AG10803 (cell line): ENCODE data around the gene ABL1.

Experiments
- DNase-seq: peaks from one replicate; pipeline ENCODE4 v3.0.0; 2010; ENCODE audit warnings: low read depth
- H3K4me3 ChIP-seq: 2 replicates; pipeline ENCODE4 v1.5.1; 2011; ENCODE audit warnings: mild to moderate bottlenecking, low read length, control low read depth
- TF ChIP-seq, protein P1 (sequence below): conservative IDR thresholded peaks from 2 replicates; pipeline ENCODE4 v1.5.1; 2011; ENCODE audit warnings: mild to moderate bottlenecking, low read length, control low read depth, inconsistent platforms

ABL1 gene

GRCh38 chr9:130904070-130905044 is 69.3 kb downstream of the ABL1 start:
- TF ChIP-seq, protein P1, sequence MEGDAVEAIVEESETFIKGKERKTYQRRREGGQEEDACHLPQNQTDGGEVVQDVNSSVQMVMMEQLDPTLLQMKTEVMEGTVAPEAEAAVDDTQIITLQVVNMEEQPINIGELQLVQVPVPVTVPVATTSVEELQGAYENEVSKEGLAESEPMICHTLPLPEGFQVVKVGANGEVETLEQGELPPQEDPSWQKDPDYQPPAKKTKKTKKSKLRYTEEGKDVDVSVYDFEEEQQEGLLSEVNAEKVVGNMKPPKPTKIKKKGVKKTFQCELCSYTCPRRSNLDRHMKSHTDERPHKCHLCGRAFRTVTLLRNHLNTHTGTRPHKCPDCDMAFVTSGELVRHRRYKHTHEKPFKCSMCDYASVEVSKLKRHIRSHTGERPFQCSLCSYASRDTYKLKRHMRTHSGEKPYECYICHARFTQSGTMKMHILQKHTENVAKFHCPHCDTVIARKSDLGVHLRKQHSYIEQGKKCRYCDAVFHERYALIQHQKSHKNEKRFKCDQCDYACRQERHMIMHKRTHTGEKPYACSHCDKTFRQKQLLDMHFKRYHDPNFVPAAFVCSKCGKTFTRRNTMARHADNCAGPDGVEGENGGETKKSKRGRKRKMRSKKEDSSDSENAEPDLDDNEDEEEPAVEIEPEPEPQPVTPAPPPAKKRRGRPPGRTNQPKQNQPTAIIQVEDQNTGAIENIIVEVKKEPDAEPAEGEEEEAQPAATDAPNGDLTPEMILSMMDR = no peak
- DNase-seq = no peak
- H3K4me3 ChIP-seq = no peak overlapping the region

GRCh38 chr9:130905125-130905901 is 70.3 kb downstream of the ABL1 start:
- TF ChIP-seq, protein P1 = no peak
- no peak for DNase-seq

GRCh38 chr9:130905902-130906734 is 71.1 kb downstream of the ABL1 start:
- TF ChIP-seq, protein P1 = no peak
- DNase-seq = no peak
- H3K4me3 ChIP-seq = no peak overlapping the region

More at GRCh38 chr9:130905125-130905901, 70.3 kb downstream of the ABL1 start:
- no peak overlapping the region for H3K4me3 ChIP-seq

DNA sequence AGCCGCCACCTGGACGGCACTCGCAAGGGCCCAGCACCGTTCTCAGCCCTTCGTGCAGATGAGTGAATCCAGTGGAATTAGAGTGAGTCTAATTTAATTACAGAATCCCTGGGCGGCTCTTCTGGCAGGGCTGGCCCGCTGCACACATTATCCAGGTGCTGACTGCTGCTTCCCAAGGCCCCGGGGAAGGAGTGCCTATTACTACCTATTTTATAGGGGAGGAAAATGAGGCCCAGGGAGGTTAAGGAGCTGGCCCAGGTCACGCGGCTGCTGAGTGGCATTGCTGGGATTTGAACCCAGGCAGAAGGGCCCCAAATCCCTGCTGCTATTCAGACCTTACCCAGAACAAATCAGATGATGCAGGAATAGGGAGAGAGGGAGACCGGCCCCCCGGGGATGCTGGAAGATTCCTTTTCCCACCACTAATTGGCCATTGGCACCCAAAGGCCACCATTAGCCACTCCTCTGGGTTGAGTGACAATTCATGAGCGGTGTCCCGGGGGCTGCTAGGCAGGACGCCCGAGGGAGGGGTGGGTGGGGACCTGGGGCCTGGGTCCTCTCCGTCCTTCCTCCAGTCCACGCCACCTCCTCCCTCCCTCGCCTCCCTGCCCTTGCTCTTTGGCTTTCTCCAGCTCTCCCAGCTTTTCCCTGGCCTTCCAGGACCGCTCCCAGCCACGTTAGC is 71.8 kb downstream of the ABL1 start:
- H3K4me3 ChIP-seq = no peak overlapping the region
- TF ChIP-seq, protein P1 = no peak
- DNase-seq = no peak

- no peak for DNase-seq
- TF ChIP-seq, protein P1 = no peak
- H3K4me3 ChIP-seq = no peak overlapping the region
Observed at GRCh38 chr9:130908146-130908877, 73.3 kb downstream of the ABL1 start.
